ENCODE results near the gene SCAMP4.

The SCAMP4 gene

GRCh38 chr19:1911098-1911497, 5.9 kb downstream of the SCAMP4 start:
- H3K4me2 ChIP-seq, result peak overlapping the region; percentile 94
- no peak for TF ChIP-seq Cebpa-rat (IDR thresholded peaks at IDR 0.05)
- H3K9ac ChIP-seq, result no peak overlapping the region
- peaks cover 70% of the 10 kb centered on the region for H3K4me1 ChIP-seq
- H3K27ac ChIP-seq, result peak overlapping the region; percentile 26; the same call in 1 of the 2 replicates
- H3K9me3 ChIP-seq, result no peaks in the 10 kb centered on the region
- no peak overlapping the region for H3K4me3 ChIP-seq
- no peaks in the 10 kb centered on the region for H3K27me3 ChIP-seq
- peaks cover 96% of the 10 kb centered on the region for H4K20me1 ChIP-seq
- H3K36me3 ChIP-seq, result peaks cover 40% of the 10 kb centered on the region

DNA sequence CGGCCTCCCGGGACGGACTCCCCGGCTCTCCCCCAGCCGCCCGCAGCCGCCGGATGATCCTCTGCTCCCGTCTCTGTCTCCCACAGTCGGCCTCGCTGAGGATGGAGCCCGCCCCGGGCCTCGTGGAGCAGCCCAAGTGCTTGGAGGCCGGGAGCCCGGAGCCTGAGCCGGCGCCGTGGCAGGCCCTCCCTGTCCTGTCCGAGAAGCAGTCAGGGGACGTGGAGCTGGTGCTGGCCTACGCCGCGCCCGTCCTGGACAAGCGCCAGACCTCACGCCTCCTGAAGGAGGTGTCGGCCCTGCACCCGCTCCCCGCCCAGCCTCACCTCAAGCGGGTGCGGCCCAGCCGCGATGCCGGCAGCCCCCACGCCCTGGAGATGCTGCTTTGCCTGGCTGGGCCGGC, 6.8 kb downstream of the SCAMP4 start:
- H3K4me3 ChIP-seq, result no peak overlapping the region
- peaks cover 49% of the 10 kb centered on the region for H3K36me3 ChIP-seq
- peaks cover 61% of the 10 kb centered on the region for H3K4me1 ChIP-seq
- no peak overlapping the region for H3K4me2 ChIP-seq
- peaks cover 96% of the 10 kb centered on the region for H4K20me1 ChIP-seq
- no peak overlapping the region for H3K9ac ChIP-seq
- H3K27me3 ChIP-seq, result no peaks in the 10 kb centered on the region
- H3K27ac ChIP-seq, result no peak overlapping the region
- no peaks in the 10 kb centered on the region for H3K9me3 ChIP-seq
- TF ChIP-seq Cebpa-rat (IDR thresholded peaks at IDR 0.05), result no peak

- peaks cover 52% of the 10 kb centered on the region for H3K4me1 ChIP-seq
- no peak overlapping the region for H3K4me3 ChIP-seq
- peaks cover 59% of the 10 kb centered on the region for H3K36me3 ChIP-seq
- H3K9me3 ChIP-seq, result no peaks in the 10 kb centered on the region
- no peaks in the 10 kb centered on the region for H3K27me3 ChIP-seq
- H3K4me2 ChIP-seq, result no peak overlapping the region
- no peak overlapping the region for H3K9ac ChIP-seq
- peaks cover 96% of the 10 kb centered on the region for H4K20me1 ChIP-seq
- no peak overlapping the region for H3K27ac ChIP-seq
- TF ChIP-seq Cebpa-rat (IDR thresholded peaks at IDR 0.05), result no peak
These were observed 7.7 kb downstream of the SCAMP4 start for GRCh38 chr19:1912760-1913505.

- Histone ChIP-seq H3K9me3 (no peaks in the 10 kb centered on the region), H3K36me3 (peaks cover 69% of the 10 kb centered on the region), H3K4me1 (peaks cover 41% of the 10 kb centered on the region), H3K27ac (0 out of 2 replicates have a peak overlapping the region, but pooled peaks have one; percentile 22), H3K9ac (no peak overlapping the region), H3K4me3 (no peak overlapping the region), H4K20me1 (peaks cover 87% of the 10 kb centered on the region), H3K4me2 (peak overlapping the region; percentile 28; the same call in 1 of the 2 replicates), H3K27me3 (no peaks in the 10 kb centered on the region)
- no peak for TF ChIP-seq Cebpa-rat (IDR thresholded peaks at IDR 0.05)
These were observed 8.8 kb downstream of the SCAMP4 start for GRCh38 chr19:1913781-1914577.

DNA sequence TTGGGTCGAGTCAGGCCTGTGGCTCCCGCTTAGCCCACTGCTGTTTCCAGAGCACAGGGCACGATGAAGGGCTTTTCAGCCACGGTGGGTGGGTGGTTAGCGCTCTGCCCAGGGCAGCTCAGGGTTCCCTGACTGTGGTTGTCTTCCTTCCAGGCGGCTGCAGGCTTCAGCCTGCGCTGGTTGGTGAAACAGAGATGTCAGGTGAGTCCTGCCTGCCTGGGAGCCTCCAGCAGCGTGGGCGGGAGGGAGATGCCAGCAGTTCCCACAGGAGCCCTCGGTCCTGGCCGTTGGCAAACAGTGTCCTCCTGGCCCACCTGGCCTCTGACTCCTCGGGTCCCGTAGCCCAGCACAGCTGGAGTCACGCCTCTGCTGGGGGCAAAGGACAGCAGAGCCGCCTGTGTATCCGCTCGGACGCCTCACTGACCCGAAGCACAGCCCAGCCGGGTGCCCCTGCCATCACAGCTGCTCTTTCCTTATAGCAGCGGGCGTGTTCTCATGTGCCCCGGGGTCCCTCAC, 9.7 kb downstream of the SCAMP4 start:
- peaks cover 78% of the 10 kb centered on the region for H4K20me1 ChIP-seq
- H3K36me3 ChIP-seq, result peaks cover 78% of the 10 kb centered on the region
- no peak overlapping the region for H3K27ac ChIP-seq
- H3K4me3 ChIP-seq, result no peak overlapping the region
- no peak for TF ChIP-seq Cebpa-rat (IDR thresholded peaks at IDR 0.05)
- 0 out of 2 replicates have a peak overlapping the region, but pooled peaks have one; percentile 10 for H3K9ac ChIP-seq
- no peak overlapping the region for H3K4me2 ChIP-seq
- peaks cover 32% of the 10 kb centered on the region for H3K4me1 ChIP-seq
- no peaks in the 10 kb centered on the region for H3K9me3 ChIP-seq
- H3K27me3 ChIP-seq, result no peaks in the 10 kb centered on the region

- Histone ChIP-seq H4K20me1 (peaks cover 60% of the 10 kb centered on the region), H3K4me1 (peaks cover 17% of the 10 kb centered on the region), H3K9me3 (no peaks in the 10 kb centered on the region), H3K4me2 (no peak overlapping the region), H3K4me3 (no peak overlapping the region), H3K9ac (no peak overlapping the region), H3K27ac (no peak overlapping the region), H3K27me3 (no peaks in the 10 kb centered on the region), H3K36me3 (peaks cover 95% of the 10 kb centered on the region)
- TF ChIP-seq Cebpa-rat (IDR thresholded peaks at IDR 0.05), result no peak
These were observed 11.9 kb downstream of the SCAMP4 start for GRCh38 chr19:1917146-1917545.

DNA sequence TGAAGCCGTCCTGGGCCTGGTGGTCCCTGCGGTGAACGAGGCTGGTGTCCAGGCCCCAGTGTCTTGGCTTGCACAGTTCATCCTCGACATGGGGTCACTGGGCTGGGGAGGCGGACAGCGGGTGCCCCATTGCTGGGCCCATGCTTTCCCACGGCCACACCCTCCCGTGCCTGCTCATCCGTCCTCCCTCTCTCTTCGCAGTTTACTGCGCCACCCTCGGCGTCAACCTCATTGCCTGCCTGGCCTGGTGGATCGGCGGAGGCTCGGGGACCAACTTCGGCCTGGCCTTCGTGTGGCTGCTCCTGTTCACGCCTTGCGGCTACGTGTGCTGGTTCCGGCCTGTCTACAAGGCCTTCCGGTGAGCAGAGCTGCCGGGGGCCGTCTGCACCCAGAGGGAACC, 12.7 kb downstream of the SCAMP4 start:
- H3K4me1 ChIP-seq, result peaks cover 17% of the 10 kb centered on the region
- TF ChIP-seq Cebpa-rat (IDR thresholded peaks at IDR 0.05), result no peak
- no peak overlapping the region for H3K9ac ChIP-seq
- H3K27ac ChIP-seq, result no peak overlapping the region
- H3K4me3 ChIP-seq, result no peak overlapping the region
- peaks cover 52% of the 10 kb centered on the region for H4K20me1 ChIP-seq
- H3K9me3 ChIP-seq, result no peaks in the 10 kb centered on the region
- H3K27me3 ChIP-seq, result no peaks in the 10 kb centered on the region
- no peak overlapping the region for H3K4me2 ChIP-seq
- H3K36me3 ChIP-seq, result peaks cover 95% of the 10 kb centered on the region

GRCh38 chr19:1918975-1919374, 13.8 kb downstream of the SCAMP4 start:
- Histone ChIP-seq H3K4me2 (no peak overlapping the region), H3K9me3 (no peaks in the 10 kb centered on the region), H3K4me3 (no peak overlapping the region), H3K27me3 (no peaks in the 10 kb centered on the region), H3K9ac (no peak overlapping the region), H3K36me3 (peaks cover 95% of the 10 kb centered on the region), H4K20me1 (peaks cover 42% of the 10 kb centered on the region), H3K4me1 (peaks cover 14% of the 10 kb centered on the region), H3K27ac (no peak overlapping the region)
- no peak for TF ChIP-seq Cebpa-rat (IDR thresholded peaks at IDR 0.05)

DNA sequence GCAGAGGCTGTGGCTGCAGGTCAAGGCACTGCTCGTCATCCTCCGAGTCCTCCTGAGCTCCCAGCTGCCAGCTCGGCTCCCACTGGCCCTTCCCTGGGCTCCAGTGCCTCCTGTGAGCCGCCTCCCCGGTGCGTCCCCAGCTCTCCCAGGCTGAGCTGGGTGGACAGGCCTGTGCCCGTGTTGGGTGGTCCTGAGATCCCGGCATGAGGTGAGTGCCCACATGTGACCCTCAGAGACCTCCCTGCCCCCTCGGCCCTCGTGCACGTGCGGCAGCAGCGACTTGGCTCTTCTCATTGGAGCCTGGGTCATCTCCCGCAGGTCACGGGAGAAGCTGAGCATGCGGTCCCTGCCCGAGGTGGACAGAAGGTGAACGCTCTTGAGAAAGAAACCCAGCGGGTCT, 15.4 kb downstream of the SCAMP4 start:
- H3K27ac ChIP-seq, result no peak overlapping the region
- no peak for TF ChIP-seq Cebpa-rat (IDR thresholded peaks at IDR 0.05)

GRCh38 chr19:1921326-1921725, 16.1 kb downstream of the SCAMP4 start:
- H3K4me3 ChIP-seq, result no peak overlapping the region
- no peak overlapping the region for H3K4me2 ChIP-seq
- no peaks in the 10 kb centered on the region for H3K9me3 ChIP-seq
- TF ChIP-seq Cebpa-rat (IDR thresholded peaks at IDR 0.05), result no peak
- H3K36me3 ChIP-seq, result peaks cover 93% of the 10 kb centered on the region
- H3K27me3 ChIP-seq, result no peaks in the 10 kb centered on the region
- H3K9ac ChIP-seq, result no peak overlapping the region
- no peak overlapping the region for H3K27ac ChIP-seq
- peaks cover 18% of the 10 kb centered on the region for H3K4me1 ChIP-seq
- peaks cover 22% of the 10 kb centered on the region; the same call in 1 of the 2 replicates for H4K20me1 ChIP-seq

More for the DNA sequence above, 15.4 kb downstream of the SCAMP4 start:
- H3K4me2 ChIP-seq, result no peak overlapping the region
- peaks cover 27% of the 10 kb centered on the region; the same call in 1 of the 2 replicates for H4K20me1 ChIP-seq
- no peaks in the 10 kb centered on the region for H3K9me3 ChIP-seq
- peaks cover 12% of the 10 kb centered on the region for H3K4me1 ChIP-seq
- H3K4me3 ChIP-seq, result no peak overlapping the region
- H3K27me3 ChIP-seq, result no peaks in the 10 kb centered on the region
- H3K9ac ChIP-seq, result no peak overlapping the region
- peaks cover 96% of the 10 kb centered on the region for H3K36me3 ChIP-seq
